Myocyte (in vitro differentiated cells): Measurements from ENCODE around the gene CXCL13. TPM values are rescaled to one million over a fixed set of nuclear protein-coding genes. Genes with fewer than 3 reads are reported as not detected.
"Not testable (repeated sequence)": the region's sequence is repeated elsewhere in the genome, so short reads cannot be mapped to it uniquely, and the experiment has no call there.

Experiments
- DNase-seq: peaks from one replicate; pipeline ENCODE4 v3.0.0-alpha.2; 2012; ENCODE audit warnings: low read depth
- polyA plus RNA-seq: library from polyadenylated mRNA; unstranded; fragments of >200 nt; gene quantifications from one replicate; pipeline ENCODE4 v1.2.1, GENCODE V29; 2012; ENCODE audit warnings: missing spikeins
- total RNA-seq: library from RNA; depleted of rRNA; stranded (reverse); fragments of >200 nt; gene quantifications from 2 replicates; pipeline ENCODE4 v1.2.3, GENCODE V29; 2014

CXCL13 gene
- total RNA-seq: 0.35 TPM in 1 of 2 replicates, not detected in the other
- 0.13 TPM for polyA plus RNA-seq

GRCh38 chr4:77605210-77605902 is at the start of gene CXCL13:
Gene CXCL13 (plus strand): TSS chr4:77605820. CDS start chr4:77605866, 46 bp downstream.
- no peak for DNase-seq

GRCh38 chr4:77560170-77560569 is 45.5 kb upstream of the CXCL13 start:
- no peak for DNase-seq

DNA sequence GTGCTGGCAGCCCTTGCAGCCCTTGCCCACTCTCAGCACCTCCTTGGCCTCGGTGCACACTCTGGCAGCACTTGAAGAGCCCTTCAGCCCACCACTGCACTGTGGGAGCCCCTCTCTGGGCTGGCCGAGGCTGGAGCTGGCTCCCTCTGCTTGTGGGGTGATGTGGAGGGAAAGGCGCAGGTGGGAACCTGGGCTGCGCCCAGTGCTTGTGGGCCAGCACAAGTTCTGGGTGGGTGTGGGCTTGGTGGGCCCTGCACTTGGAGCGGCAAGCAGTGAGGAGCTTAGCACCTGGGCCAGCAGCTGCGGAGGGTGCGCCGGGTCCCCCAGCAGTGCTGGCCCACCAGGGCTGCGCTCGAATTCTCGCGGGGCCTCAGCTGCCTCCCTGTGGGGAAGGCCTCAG is 43.9 kb upstream of the CXCL13 start:
- not testable (repeated sequence) for DNase-seq

- DNase-seq: peak; percentile 27
These were observed 41.4 kb upstream of the CXCL13 start for GRCh38 chr4:77564231-77564630.

DNA sequence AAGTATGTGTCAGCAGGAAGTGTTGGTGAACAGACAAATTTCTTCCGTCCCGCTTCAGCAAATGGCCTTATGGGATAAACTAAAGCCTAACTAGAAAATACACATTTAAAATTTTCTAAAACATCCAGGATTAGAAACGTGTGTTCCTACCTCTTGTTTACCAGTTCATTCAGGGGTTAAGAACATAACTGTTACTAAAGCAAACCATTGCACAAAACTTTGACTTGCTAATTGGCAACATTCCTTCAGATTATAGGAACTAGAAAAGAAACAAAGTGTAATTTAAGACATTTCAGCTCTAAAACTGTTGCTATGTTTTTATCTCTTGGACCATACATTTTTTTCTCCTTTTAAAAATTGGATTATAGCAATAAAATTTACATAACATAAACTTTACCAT is 39.5 kb upstream of the CXCL13 start:
- DNase-seq: no peak

GRCh38 chr4:77567549-77567948 is 38.1 kb upstream of the CXCL13 start:
- DNase-seq: no peak

- DNase-seq: not testable (repeated sequence)
These were observed 35.0 kb upstream of the CXCL13 start for GRCh38 chr4:77570508-77571214.

GRCh38 chr4:77576351-77576750 is 29.3 kb upstream of the CXCL13 start:
- no peak for DNase-seq

- no peak for DNase-seq
These were observed 27.5 kb upstream of the CXCL13 start for GRCh38 chr4:77578145-77578544.

- peak; percentile 79 for DNase-seq
These were observed 26.1 kb upstream of the CXCL13 start for GRCh38 chr4:77579406-77580076.

DNA sequence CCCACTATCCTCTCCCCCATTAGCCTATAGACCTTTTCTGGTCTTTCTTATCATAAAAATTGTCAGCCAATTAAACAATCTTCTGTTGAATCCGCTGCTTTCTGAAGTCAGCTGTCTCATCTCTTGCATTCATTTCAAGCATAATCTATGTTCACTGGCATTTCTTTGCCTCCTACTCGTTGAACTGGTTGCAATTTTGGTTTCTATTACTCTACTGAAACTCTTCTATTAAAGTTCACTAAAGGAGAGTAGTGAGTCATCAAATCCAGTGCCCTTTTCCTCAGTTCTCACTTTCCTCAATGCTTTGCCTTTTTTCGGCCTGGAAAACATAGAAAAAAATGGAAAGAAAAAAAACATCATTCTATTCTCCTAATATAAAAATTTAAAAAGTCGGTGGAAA is 23.9 kb upstream of the CXCL13 start:
- peak; percentile 33 for DNase-seq

GRCh38 chr4:77582156-77582555 is 23.5 kb upstream of the CXCL13 start:
- DNase-seq: peak; percentile 7

- no peak for DNase-seq
These were observed 22.9 kb upstream of the CXCL13 start for GRCh38 chr4:77582711-77583110.

GRCh38 chr4:77586951-77587383 is 18.7 kb upstream of the CXCL13 start:
- peak; percentile 72 for DNase-seq

DNA sequence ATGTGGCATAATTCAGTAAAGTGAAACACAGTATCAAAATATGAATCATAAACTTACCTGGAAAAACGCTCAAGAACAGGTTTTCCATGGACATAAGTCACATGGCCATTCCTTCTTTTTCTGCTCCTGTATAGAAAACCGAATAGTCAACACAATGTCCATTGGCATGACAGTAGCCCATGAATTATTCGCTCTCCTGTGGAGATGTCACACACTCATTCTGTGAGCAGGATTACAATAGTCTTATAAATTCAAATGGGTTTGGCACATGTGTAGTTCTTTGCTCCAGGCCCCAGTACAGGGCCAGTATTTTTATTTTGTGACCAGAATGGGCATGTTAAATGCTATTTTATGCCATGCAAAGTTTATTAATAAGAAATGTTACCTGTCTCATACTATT is 15.1 kb upstream of the CXCL13 start:
- no peak for DNase-seq

- no peak for DNase-seq
These were observed 14.1 kb upstream of the CXCL13 start for GRCh38 chr4:77591532-77591931.

DNA sequence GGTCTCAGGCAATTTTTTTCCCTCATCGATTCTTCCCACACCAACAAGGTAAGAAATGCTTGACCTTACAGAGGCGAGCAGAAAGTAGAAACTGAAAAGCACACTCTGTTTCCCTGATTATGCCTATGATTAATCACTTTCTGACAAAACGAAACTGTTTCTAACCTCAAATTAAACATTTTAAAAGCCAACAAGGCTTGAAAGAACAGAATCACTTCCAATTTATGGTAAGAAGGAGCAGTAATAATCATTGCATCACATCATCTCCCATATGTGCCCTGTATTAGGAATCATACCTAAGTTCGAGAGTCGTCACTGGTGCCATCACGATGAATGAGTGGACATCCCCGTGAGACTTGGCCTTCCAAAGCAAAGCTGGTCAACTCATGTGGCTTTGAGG is 12.5 kb upstream of the CXCL13 start:
- DNase-seq: no peak

- no peak for DNase-seq
These were observed 11.6 kb upstream of the CXCL13 start for GRCh38 chr4:77593993-77594392.

GRCh38 chr4:77595364-77595973 is 10.2 kb upstream of the CXCL13 start:
- no peak for DNase-seq

DNA sequence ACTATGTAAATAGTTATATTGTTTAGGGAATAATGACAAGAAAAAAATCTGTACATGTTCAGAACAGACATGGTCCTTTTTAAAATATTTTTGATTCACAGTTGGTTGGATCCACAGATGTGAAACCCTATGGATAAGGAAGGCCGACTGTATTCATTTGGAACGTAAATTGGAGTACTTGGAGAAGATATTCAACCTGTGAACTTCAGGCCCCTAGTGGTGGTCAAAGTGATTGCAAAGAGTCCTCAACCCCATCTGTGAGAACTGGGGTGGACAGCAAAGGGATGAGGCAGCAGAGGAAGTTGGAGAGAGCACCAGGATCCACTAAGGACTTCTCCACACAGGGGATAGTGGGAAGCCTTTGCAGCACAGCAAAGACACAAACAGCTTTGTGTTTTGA is 6.2 kb upstream of the CXCL13 start:
- DNase-seq: peak; percentile 63

DNA sequence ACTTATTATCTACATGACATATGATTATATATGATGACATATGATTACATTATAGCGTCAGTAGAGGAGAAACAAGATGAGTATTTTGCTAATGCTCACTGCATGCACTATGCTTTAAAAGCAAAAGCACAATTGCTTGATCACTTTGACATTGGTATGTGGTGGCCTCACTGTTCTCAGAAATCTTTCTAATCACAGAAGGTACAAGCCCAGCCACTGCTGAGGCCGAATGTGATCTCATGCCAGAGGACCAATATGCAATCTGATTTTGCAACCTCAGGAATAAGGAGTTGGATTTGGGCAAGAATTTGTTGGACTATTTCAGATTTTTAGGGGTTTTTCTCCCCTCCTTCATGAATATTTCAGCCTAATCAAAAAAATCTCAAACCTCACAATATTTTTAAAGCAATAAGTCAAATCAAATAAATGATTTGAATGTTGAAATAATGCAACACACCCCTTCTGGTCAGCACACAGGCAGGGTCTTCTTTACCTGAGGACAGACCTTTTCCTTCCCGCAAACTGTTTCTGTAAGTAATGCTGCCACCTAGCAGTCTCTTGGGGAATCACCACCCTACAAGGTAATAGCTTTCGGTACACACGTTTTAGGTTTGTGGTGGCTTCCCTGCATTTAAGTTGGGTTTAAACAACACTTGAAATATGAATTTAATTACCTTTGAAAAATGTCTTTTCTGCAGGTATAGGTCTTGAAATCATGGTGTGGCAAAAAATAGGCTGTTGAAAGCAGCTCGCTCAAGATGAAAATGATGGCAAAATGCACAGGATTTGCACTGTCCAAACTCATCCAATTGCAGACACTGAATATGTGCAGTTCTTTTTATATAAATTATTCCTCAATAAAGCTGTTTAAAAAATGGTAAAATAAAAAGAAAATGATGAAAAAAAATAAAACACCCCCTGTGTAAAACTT is 4.8 kb upstream of the CXCL13 start:
- DNase-seq: peak; percentile 39
